Gastroesophageal sphincter (tissue), 4 donors: ENCODE data around the gene PTPRK. TPM values are rescaled to one million over a fixed set of nuclear protein-coding genes. Genes with fewer than 3 reads are reported as not detected.

Experiments
- ATAC-seq: fragments of 150-250 bp; one replicate; pipeline ENCODE4 v1.9.1; 2016; ENCODE audit warnings: mild to moderate bottlenecking, moderate library complexity
- H3K27ac ChIP-seq, 4 donors: fragments of 200-600 bp; sonication (generic) in 3 of 4; 1 replicate in 3 of 4; 2 replicates in 1 of 4; pipeline ENCODE4 v1.5.1; 2016 to 2019
- H3K27me3 ChIP-seq: fragments of 200-600 bp; sonication (generic); one replicate; pipeline ENCODE4 v1.5.1; 2019
- H3K36me3 ChIP-seq, 2 donors: fragments of 200-600 bp; sonication (generic); one replicate each; pipeline ENCODE4 v1.5.1; 2019; ENCODE audit warnings: control low read depth in 1 of 2
- H3K4me1 ChIP-seq, 3 donors: fragments of 200-600 bp; sonication (generic); 1 replicate in 2 of 3; 2 replicates in 1 of 3; pipeline ENCODE4 v1.5.1; 2016 to 2019; ENCODE audit warnings: control low read depth in 2 of 3
- H3K4me3 ChIP-seq, 2 donors: fragments of 200-600 bp; sonication (generic); one replicate each; pipeline ENCODE4 v1.5.1; 2019; ENCODE audit warnings: mild to moderate bottlenecking in 1 of 2, moderate library complexity in 1 of 2
- H3K9me3 ChIP-seq, 3 donors: fragments of 200-600 bp; sonication (generic); one replicate each; pipeline ENCODE4 v1.5.1; 2017 to 2019; ENCODE audit warnings: control low read depth in 2 of 3
- CTCF ChIP-seq, 4 experiments: fragments of 200-600 bp in 2 of 4; fragments of 450-650 bp in 2 of 4; sonication (generic) in 1 of 4; IDR thresholded peaks; one replicate each; pipeline ENCODE4 v1.5.1; 2017 to 2019; ENCODE audit warnings: antibody characterized with exemption in 4 of 4, mild to moderate bottlenecking in 2 of 4, moderate library complexity in 2 of 4
- EP300 ChIP-seq: sonication (generic); formaldehyde crosslinking; IDR thresholded peaks from one replicate; pipeline ENCODE4 v1.6.1; 2017; ENCODE audit warnings: antibody characterized with exemption, mild to moderate bottlenecking
- POLR2A ChIP-seq, 2 donors: fragments of 450-650 bp; IDR thresholded peaks; one replicate each; pipeline ENCODE4 v1.6.1; 2017; ENCODE audit warnings: antibody characterized with exemption in 2 of 2, mild to moderate bottlenecking in 2 of 2, moderate library complexity in 1 of 2
- POLR2AphosphoS5 ChIP-seq: sonication (generic); formaldehyde crosslinking; IDR thresholded peaks from one replicate; pipeline ENCODE4 v1.6.1; 2017; ENCODE audit warnings: antibody characterized with exemption
- WGBS, 2 donors: methylation state at CpG; one replicate each; pipeline ENCODE4 v1.1.5; 2018; ENCODE audit warnings: low coverage in 1 of 2; 5-methylcytosine and 5-hydroxymethylcytosine counted together
- total RNA-seq, 4 donors: library from RNA; depleted of rRNA; stranded (reverse); fragments of >200 nt; gene quantifications; one replicate each; pipeline ENCODE4 v1.1.0, GENCODE V29; 2016

The PTPRK gene
- total RNA-seq, 4 donors from 2014 or later, result 42.0 to 47.6 (median 45.8) TPM

- H3K9me3 ChIP-seq, result no peaks in the 10 kb centered on the region
- H3K27me3 ChIP-seq, result no peaks in the 10 kb centered on the region
- 100% methylated on average over 1 of the region's 1 CpG for WGBS, 2 donors
- peaks cover 3 to 30% (median 8%) of the 10 kb centered on the region in 3 donors for H3K4me1 ChIP-seq
- no peak overlapping the region for H3K4me3 ChIP-seq
- no peak for TF ChIP-seq POLR2A (IDR thresholded peaks at IDR 0.05)
- TF ChIP-seq EP300, result no peak
- TF ChIP-seq CTCF (IDR thresholded peaks at IDR 0.05), result no peak
- TF ChIP-seq POLR2AphosphoS5, result no peak
- no peaks in the 10 kb centered on the region for H3K36me3 ChIP-seq
- no peak overlapping the region for H3K27ac ChIP-seq
- no peak for ATAC-seq
Measured at GRCh38 chr6:128352366-128352765, 168.0 kb downstream of the PTPRK start.

GRCh38 chr6:128351255-128351514 is 169.2 kb downstream of the PTPRK start:
- Histone ChIP-seq H3K36me3 (no peaks in the 10 kb centered on the region), H3K27ac (peak overlapping the region in 3 of 4 donors; percentile 11 to 63 (median 30)), H3K4me1 (peaks cover 0 to 29% (median 5%) of the 10 kb centered on the region in 3 donors), H3K27me3 (no peaks in the 10 kb centered on the region), H3K4me3 (no peak overlapping the region), H3K9me3 (no peaks in the 10 kb centered on the region)
- no peak for ATAC-seq
- WGBS, 2 donors, result 43 to 78% methylated on average over 2 of the region's 2 CpGs
- TF ChIP-seq POLR2AphosphoS5 (no peak), EP300 (no peak), CTCF (IDR thresholded peaks at IDR 0.05) (no peak), POLR2A (IDR thresholded peaks at IDR 0.05) (no peak)

- Histone ChIP-seq H3K4me1 (peaks cover 0 to 34% (median 5%) of the 10 kb centered on the region in 3 donors), H3K27me3 (no peaks in the 10 kb centered on the region), H3K36me3 (no peaks in the 10 kb centered on the region), H3K27ac (peak overlapping the region in 3 of 4 donors; percentile 11 to 63 (median 48)), H3K4me3 (no peak overlapping the region), H3K9me3 (no peaks in the 10 kb centered on the region)
- TF ChIP-seq CTCF (IDR thresholded peaks at IDR 0.05), result no peak
- TF ChIP-seq EP300, result no peak
- no peak for TF ChIP-seq POLR2AphosphoS5
- no peak for TF ChIP-seq POLR2A (IDR thresholded peaks at IDR 0.05)
- 32 to 49% methylated on average over 5 to 6 of the region's 6 CpGs for WGBS, 2 donors
- ATAC-seq, result no peak
Measured at GRCh38 chr6:128350416-128351254, 169.8 kb downstream of the PTPRK start.

- no peak for ATAC-seq
Measured at GRCh38 chr6:128347123-128347522, 173.3 kb downstream of the PTPRK start.

More at GRCh38 chr6:128347123-128347522, 173.3 kb downstream of the PTPRK start:
- Histone ChIP-seq H3K27ac (no peak overlapping the region), H3K9me3 (no peaks in the 10 kb centered on the region), H3K4me3 (no peak overlapping the region), H3K27me3 (no peaks in the 10 kb centered on the region), H3K4me1 (peaks cover 0 to 39% (median 5%) of the 10 kb centered on the region in 3 donors), H3K36me3 (no peaks in the 10 kb centered on the region)
- 68% methylated on average over 3 of the region's 3 CpGs for WGBS, 2 donors
- no peak for TF ChIP-seq EP300
- TF ChIP-seq POLR2A (IDR thresholded peaks at IDR 0.05), result no peak
- TF ChIP-seq POLR2AphosphoS5, result no peak
- TF ChIP-seq CTCF (IDR thresholded peaks at IDR 0.05), result no peak
